PFSK-1 (cell line): ENCODE measurements around the gene ATP10A.

Source experiments
- POLR2AphosphoS5 ChIP-seq: IDR thresholded peaks from 2 replicates; pipeline ENCODE4 v1.6.1; 2012; ENCODE audit warnings: low read depth, mild to moderate bottlenecking, control low read depth, low read length, moderate library complexity
- TAF1 ChIP-seq: IDR thresholded peaks from 2 replicates; pipeline ENCODE4 v1.6.1; 2012; ENCODE audit warnings: low read length, control low read depth, borderline replicate concordance; ENCODE audit not compliant: insufficient read depth
- TF ChIP-seq, protein P1 (sequence below), 2 experiments: IDR thresholded peaks; 2 replicates each; pipeline versions ENCODE4 v1.6.1 to v1.8.0; 2011 to 2012; ENCODE audit warnings: low read depth in 2 of 2, low read length in 2 of 2, control low read depth in 1 of 2, inconsistent platforms in 1 of 2, mild to moderate bottlenecking in 1 of 2, moderate library complexity in 1 of 2; ENCODE audit not compliant: insufficient read depth in 1 of 2

DNA sequence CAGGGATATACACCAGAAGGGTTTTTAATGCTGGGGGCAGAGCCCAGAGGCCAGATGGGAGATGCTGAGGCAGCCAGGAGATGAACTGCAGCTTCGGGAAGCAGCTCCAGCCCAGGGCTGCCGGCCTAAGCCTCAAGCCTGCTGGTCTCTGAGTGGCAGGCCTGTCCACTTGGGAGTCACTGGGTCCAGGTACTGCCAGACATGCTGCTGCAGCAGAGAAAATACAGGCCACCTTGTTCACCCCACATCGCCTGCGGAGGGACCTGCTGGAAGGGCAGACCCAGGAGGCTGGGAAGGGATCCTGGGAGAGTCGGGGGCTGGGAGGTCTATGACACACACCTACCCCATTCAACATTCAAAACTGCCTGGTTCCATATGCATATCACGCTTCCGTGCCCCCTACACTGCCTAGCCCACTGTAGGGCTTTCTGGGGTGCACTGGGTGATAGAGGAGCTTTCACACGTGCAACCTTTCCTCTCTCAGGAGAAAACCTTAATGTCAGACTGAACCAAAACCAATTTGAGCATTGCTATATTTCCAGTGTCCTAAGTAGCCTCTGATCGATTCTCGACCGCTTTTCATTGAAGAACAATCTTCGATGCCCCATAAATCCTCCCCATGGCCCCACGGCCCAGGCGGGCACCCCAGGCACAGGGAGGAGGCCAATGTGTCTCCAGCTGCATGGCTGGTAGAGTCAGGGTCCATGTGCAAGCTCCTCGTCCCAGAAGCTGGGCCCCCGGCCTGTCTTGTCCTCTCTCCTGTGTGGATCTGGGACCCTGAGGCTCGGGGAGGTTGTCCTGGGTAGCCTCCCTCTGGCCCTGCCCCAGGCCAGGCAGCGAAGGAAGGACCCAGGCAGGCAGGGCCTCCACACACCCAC is 147.4 kb downstream of the ATP10A start:
- TF ChIP-seq, protein P1, sequence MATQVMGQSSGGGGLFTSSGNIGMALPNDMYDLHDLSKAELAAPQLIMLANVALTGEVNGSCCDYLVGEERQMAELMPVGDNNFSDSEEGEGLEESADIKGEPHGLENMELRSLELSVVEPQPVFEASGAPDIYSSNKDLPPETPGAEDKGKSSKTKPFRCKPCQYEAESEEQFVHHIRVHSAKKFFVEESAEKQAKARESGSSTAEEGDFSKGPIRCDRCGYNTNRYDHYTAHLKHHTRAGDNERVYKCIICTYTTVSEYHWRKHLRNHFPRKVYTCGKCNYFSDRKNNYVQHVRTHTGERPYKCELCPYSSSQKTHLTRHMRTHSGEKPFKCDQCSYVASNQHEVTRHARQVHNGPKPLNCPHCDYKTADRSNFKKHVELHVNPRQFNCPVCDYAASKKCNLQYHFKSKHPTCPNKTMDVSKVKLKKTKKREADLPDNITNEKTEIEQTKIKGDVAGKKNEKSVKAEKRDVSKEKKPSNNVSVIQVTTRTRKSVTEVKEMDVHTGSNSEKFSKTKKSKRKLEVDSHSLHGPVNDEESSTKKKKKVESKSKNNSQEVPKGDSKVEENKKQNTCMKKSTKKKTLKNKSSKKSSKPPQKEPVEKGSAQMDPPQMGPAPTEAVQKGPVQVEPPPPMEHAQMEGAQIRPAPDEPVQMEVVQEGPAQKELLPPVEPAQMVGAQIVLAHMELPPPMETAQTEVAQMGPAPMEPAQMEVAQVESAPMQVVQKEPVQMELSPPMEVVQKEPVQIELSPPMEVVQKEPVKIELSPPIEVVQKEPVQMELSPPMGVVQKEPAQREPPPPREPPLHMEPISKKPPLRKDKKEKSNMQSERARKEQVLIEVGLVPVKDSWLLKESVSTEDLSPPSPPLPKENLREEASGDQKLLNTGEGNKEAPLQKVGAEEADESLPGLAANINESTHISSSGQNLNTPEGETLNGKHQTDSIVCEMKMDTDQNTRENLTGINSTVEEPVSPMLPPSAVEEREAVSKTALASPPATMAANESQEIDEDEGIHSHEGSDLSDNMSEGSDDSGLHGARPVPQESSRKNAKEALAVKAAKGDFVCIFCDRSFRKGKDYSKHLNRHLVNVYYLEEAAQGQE (IDR thresholded peaks at IDR 0.05; ENCODE audit: insufficient read depth in 1 of 2, low read depth in 2 of 2, low read length in 2 of 2): no peak
- TF ChIP-seq TAF1 (no peak), POLR2AphosphoS5 (no peak)
